UCSD-AML1 (cell line): Measurements from ENCODE around the gene AQP11.
A peak's percentile ranks its signal among the peaks of the same experiment; 100 is the strongest.
"Not testable (repeated sequence)": the region's sequence is repeated elsewhere in the genome, so short reads cannot be mapped to it uniquely, and the experiment has no call there.

Source experiments
- DNase-seq: peaks from one replicate; lab custom pipeline; 2025; ENCODE audit not compliant: unreplicated experiment; lab: John Stamatoyannopoulos, UW

The AQP11 gene

DNA sequence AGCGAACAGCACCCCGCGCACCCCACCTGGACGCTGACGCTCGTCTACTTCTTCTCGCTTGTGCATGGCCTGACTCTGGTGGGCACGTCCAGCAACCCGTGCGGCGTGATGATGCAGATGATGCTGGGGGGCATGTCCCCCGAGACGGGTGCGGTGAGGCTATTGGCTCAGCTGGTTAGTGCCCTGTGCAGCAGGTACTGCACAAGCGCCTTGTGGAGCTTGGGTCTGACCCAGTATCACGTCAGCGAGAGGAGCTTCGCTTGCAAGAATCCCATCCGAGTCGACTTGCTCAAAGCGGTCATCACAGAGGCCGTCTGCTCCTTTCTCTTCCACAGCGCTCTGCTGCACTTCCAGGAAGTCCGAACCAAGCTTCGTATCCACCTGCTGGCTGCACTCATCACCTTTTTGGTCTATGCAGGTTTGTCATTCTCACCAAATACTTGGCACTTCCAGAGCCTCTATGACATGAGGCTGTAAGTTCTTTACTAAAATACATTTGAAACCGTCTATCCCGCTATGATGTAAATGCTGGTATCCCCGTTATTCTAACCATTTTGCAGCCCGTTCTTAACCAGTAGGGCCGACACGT lies 535 bp downstream of the AQP11 start:
- no peak for DNase-seq

DNA sequence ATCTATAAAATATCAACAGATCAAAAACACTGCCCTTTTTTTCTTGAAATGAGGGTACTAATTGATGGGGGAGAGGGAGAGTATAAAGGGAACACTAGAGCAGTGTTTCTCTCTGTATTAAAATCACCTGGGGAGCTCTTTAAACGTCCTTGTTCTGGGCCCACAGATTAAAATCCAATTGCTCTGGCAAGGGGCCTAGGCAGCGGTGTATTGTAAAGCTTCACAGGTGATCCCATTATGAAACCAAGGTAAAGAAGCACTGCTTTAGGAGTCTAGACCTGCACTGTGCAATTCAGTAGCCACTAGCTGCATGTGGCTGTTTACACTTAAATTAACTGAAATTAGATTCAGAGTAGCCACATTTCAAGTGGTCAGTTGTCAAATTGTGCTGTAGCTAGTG lies 3.0 kb downstream of the AQP11 start:
- no peak for DNase-seq

DNA sequence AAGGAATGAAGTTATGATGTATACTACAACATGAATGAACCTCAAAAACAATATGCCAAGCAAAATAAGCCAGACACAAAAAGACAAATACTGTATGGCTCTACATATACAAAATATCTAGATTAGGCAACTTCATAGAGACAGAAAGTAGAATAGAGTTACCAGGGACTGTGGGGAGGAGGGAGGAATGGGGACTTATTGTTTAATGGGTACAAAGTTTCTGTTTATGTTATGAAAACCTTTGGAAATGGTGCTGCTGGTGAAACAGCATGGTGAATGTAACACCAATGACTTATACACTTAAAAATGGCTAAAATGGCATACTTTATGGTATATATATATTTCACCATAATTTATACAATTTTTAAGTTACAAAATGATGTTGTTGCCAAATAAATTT lies 4.1 kb downstream of the AQP11 start:
- DNase-seq = no peak

DNA sequence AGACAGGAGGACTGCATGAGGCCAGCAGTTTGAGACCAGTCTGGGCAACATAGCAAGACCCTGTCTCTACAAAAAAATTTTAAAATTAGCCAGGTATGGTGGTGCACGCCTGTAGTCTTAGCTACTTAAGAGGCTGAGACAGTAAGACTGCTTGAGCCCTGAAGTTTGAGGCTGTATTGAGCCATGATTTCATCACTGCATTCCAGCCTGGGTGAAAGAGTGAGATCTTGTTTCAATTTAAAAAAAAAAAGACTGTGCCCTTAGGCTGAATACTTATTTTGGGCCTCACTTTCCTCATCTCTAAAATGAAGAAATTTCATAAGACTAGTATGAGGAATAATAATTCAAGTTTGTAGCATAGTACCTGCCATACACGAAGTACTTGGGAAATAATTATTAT lies 6.9 kb downstream of the AQP11 start:
- DNase-seq = no peak

DNA sequence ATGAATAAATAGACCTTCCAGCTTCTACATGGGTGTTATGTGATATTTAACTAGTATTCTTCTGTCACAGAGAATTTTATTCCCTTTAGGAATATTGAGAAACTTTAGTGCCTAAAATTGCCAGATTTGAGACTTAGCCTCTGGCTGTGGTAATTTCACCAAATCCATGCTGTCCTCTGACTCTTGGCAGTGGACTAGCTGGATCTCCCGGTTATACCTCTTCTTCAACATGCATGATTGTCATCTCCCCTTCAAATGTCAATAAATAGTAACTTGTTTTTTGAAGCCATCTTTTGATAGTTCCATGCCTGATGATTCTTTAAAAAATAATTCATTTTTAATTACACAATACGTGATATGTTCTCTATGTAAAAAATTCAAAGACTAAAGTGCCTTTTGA lies 8.4 kb downstream of the AQP11 start:
- DNase-seq = no peak

DNA sequence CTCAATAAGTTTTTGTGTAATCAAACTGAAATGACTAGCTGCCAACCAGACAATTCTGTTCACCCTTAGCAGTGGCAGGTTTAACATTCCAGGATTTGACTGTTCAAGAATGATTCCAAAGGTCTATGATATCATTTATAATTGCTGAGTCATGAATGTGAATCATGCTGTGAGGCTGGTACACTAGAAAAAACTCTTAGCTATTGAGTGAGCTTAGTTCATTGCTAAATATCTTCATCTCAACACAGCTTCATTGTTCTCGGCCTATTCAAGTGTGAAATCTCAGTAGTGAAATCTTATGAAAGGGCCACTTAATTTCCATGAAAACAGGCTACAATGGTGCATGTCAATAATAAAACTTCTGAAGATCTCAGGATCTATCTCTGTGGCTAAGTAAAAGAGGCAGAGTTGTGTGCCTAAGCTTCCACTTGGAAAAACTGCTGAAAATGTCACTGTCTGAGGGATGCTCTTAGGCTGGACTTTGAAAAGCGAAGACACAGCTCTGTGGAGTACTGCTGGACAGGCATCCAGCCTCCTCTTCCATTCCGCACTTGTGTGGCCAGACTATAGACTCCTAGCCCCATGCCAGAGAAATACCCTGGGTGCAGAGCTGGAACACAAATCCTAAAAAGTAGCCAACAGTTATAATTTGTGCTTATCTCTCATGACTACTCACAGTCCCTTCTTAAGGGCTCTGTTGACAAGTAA lies 12.8 kb downstream of the AQP11 start:
- no peak for DNase-seq

DNA sequence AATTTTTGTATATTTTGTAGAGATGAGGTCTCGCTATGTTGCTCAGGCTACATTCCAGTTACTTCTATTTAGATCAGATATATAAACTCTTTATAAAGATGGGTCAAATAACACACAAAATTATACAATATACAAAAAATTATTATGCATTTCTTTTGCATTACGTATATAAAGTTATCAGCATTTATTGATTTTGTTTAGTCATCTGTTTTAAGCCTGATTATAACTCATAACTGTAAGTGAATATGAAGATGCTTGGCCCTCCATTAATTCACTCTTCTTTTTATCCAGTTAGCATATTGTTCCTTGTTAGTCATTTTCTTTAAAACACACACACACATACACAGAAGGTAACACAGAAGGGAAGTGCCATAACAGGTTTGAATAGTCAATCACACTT lies 14.5 kb downstream of the AQP11 start:
- DNase-seq = no peak

DNA sequence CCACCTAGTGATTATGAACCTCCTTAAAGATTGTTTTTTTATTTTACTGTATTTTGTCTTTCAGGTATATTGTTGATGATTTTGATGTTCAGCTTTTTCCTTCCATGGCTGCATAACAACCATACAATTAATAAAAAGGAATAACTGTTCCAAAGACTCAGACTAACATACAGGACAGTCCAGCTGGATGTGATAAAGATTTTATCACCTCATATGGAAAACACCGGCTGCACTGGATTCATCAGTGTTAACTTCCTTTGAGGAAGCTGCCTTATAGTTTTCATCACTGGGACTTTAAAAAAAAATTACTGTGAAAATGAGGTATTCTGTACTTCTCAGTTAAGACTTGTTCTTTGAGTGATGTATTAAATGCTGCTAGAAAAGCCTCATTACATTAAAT lies 19.5 kb downstream of the AQP11 start:
- no peak for DNase-seq

DNA sequence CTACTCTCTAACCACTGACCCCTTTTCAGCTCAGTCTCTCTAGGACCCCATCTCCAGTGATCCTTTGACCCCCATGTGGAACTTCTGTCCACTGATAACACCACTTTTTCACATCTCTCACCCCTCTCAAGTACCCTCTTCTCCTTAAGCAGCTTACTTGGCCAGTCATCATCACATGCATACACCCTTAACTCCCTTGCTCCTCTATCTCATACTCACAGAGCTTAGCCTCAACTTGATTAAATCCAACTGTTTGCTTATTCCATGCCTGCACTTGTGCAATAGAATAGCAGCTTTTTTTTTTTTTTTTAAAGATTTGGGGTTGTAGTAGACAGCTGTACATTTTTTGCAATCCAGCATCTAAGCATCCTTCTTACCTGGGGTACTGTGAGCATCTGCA lies 22.2 kb downstream of the AQP11 start:
- no peak for DNase-seq

DNA sequence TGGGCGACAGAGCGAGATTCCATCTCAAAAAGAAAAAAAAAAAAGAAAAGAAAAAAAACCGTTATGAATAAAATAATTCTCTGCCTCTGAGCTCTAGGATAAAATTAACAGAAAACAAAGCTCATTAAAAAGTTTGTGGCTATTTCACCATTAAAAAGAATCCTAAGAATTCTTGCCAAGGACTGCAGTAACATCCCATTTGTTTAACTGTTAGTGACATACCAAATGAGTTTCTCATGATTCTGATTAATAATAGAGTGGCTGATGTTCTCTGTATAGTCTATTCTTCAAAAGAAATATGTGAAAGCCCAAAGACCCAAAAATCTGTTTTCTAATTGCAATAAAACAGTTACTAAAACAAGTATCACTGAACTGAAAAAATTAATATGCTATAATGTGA lies 28.1 kb downstream of the AQP11 start:
- no peak for DNase-seq

DNA sequence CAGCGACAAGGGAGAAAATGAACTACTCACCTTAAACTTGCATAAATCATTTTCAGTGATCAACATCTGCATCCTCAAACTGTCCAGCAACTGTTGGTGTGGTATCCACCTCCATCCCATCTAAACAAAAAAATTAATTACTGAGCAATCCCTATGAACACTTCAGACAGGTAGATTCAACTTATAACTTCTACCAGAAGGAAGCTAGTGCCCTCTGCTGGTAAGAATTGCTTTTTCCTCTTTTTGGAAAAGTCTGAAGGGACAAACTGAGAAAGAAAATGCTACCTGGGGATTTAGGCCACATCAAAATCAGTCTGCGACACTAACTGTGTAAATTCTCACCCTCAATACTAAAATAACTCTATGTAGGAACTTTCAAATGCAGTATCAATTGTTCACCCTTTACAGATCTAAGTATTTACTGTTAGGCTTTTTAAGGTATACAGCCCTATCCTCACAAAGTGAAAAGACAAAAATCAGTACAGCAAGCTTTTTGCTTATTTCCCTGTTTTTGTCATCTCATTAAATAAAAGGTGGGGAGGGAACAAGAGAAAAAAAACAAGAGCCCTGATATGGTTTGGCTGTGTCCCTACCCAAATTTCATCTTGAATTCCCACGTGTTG lies 29.9 kb downstream of the AQP11 start:
- no peak for DNase-seq

DNA sequence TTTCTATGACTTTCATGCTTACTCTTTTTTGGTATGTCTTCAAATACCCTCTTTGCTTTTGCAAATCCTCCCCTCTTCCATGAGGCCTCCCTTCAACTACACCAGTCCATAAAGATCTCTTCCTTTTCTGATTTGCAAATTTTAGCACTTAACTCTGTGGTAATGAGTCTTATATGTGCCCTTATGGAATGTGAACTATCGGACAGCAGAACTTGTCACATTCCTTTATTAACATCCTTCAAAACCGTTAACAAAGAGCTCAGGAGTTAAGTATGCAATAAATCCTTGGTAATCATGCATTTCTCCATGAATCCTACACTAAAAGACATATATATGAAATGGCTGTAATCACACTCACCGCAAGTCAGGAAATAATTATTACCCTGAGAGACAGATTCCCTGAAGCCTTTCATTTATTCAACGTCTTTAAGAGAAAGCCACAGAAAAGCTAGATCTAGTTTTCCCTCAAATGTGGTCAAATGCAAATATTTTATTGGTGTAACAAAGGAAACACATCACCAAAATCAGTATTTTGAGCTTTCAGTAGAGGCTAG lies 40.5 kb downstream of the AQP11 start:
- DNase-seq = no peak

DNA sequence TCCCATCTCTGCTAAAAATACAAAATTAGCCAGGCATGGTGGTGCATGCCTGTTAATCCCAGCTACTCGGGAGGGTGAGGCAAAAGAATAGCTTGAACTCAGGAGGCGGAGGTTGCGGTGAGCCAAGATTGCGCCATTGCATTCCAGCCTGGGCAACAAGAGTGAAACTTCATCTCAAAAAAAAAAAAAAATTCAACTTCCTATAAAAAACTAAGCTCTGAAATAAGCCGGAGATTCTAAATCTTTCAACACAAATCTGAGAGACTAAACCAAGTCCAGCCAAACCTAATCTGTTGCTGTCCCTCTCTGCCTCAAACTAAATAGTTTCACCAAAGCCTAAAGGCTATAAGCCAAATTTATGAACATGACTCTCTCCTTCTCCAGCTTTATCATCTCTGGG lies 44.2 kb downstream of the AQP11 start:
- DNase-seq = not testable (repeated sequence)

DNA sequence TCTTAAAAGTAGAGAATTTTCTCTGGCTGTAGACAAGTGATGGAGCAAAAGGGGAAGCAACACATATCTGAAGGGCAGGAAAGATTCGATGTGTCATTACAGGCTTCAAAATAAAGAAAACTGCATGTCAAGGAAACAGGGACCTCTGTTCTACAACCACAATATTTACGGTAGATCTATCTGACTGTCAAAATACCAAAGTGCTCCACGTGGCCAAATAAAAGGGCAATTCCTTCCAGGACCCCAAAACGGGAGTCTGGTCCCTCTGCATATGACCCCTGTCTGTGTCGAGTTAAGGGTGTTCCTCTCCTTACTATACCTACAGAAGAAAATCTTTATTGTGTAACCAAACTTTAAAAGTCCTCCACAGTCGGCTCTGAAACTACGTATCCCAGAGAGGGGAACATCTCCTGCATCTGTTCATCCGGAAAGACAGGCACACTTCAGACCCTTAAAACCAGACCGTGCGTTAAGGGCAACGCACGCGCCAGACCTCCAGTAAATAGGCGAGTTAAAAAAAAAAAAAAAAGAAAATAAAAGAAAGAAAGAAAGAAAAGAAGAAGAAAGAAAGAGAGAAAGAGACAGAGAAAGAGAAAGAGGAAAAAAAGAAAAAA lies 47.1 kb downstream of the AQP11 start:
- DNase-seq = no peak

DNA sequence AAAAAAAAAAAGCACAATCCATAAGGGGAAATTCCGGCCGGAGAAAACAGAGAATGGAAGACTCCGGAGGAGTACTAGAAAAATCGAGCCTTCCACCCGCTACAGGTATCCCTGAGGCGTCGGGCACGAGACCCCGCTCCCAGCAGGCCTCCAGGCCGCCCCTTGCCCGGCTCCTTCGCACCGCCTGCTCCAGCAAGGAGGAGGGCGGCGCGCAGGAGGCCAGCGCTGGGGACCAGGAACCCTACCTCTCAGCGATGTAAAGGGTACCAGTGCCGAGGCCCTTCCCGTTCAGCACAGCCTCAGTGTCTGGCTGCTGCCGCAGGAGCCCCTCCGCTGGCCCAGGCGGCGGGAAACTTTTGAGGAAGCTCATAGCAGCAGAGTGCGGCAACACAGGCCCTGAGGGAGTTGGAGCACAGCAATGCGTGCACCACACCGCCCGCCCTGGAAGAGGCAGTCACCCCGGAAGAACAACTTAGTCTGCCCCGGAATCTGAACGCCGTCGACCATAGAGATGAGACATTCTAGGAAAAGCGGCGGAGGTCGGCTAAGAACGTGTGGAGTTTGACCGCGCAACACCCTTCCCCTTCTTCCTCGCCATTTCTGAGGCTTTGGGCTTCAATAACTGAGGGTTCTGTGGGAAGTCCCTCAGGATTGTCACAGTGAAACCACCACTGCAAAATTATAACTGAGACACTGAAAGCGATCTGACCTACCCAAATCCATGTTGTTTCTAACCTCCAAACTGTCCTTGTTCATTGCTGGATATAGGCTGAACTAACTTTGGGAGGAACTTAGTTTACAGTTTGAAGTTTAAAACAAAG lies 47.8 kb downstream of the AQP11 start, which contains the start of gene CLNS1A:
TSS of gene CLNS1A (minus strand) at position 450 of the 821 bp plus-strand sequence. CDS start at position 370, 80 bp downstream.
- peak; percentile 87 for DNase-seq

DNA sequence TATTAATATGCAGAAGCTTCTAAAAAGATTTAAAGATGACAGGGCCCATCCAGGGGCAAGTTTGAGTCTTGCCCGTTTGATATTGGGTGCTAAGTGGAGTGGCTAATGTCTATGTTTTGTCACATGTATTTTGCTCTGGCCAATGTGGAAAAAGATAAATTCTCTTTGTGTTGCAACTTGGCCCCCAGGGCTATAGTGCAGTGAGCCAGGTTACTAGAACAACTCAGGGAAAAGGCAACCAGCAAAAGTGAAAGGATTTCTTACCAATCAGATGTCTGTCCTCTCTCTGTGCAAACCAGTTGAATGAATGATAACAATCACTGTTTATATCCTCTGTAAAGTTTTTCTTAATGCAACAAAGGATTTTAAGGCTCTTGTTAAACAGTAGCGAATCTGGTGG lies 52.5 kb downstream of the AQP11 start:
- no peak for DNase-seq

DNA sequence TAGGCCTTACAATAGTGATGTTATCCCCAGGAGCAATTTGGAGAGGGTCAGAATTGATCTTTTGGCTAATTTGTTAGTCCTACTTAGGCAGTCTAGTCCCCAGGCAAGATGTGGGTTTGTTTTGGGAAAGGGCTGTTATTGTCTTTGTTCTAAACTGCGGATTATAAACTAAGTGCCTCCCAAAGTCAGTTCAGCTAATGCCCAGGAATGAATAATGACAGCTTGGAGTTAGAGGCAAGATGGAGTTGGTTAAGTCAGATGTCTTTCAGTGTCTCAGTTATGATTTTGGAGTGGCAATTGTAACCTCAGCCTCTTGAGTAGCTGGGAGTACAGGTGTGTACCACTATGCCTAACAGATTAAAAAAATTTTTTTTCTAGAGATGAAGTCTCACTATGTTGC lies 55.1 kb downstream of the AQP11 start:
- DNase-seq = no peak

DNA sequence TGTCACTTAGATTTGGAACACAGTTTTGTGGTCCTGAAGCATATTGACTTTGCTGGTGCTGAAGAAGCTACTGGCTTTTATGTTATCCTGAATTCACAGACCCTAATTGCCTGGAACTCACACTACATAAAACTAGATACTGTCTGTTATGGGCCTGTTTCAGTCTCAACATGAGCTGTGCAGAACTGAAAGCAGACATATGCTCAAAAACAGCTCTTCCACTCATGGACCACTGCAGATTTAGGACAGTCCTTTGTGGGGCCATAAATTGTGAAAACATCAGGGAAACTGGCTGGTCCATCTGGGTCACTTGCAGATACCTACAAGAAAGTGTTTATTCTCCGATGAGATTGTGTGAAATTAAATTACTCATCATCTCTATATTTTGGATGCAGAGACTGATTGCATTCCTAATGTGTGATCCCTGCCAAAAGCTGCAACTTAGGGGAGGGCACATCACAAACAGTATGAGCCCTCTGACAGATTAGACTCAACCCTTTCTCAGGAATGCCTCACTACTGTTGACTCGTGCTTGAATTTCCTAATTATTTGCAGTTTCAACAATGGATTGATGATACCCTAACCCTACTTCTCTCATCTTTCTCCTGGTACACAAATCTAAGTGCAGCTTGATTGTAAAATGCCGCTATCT lies 58.0 kb downstream of the AQP11 start:
- no peak for DNase-seq

DNA sequence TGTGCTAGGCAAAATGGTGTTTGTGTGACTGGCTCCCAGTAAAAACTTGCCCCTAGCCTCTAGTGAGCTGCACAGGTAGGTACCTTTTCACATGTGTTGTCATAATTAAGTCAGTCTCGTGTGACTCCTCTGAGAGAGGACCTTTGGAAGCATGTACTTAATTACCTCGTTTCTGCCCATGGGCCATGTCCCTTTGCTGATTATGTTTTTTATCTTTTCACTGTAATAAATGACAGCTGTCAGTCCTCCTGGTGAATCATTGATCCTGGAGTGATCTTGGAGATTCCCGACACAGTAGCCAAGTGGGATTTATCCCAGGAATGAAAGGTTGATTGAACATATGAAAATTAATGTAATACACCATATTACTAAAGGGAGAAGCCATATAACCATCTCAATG lies 60.4 kb downstream of the AQP11 start:
- no peak for DNase-seq

DNA sequence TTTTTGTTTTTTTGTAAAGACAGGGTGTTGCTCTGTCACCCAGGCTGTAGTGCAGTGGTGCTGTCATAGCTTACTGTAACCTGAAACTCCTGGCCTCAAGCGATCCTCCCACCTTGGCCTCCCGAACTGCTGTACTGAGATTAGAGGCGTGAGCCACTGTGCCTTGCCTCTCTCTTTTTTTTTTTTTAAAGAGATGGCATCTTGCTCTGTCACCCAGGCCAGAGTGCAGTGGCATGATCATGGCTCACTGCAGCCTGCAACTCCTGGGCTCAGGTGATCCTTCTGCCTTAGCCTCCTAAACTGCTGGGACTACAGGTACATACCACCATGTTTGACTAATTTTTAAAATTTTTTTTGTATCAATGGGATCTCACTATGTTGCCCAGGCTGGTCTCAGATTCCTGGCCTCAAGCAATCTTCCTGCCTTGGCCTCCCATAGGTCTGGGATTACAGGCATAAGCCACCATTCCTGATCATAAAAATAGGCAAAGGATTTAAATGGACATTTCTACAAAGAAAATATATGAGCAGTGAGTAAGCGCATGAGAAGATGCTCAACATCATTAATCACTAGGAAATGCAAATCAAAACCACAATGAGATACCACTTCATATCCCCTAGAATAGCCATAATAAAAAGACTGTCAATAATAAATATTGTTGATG lies 65.1 kb downstream of the AQP11 start:
- DNase-seq = no peak
